NCI-H748 treated with DMSO at 0.1 percent for 48 hours (cell line): Measurements from ENCODE around the gene REPIN1.

Experiments used
- DNase-seq: peaks from one replicate; lab custom pipeline; 2025; lab: John Stamatoyannopoulos, UW

REPIN1 gene

GRCh38 chr7:150407588-150408392 is 39.2 kb downstream of the REPIN1 start:
- no peak for DNase-seq

GRCh38 chr7:150408393-150409299 is 40.0 kb downstream of the REPIN1 start:
- DNase-seq: no peak

GRCh38 chr7:150409300-150410030 is 40.8 kb downstream of the REPIN1 start:
- DNase-seq: no peak

GRCh38 chr7:150410131-150410530 is 41.5 kb downstream of the REPIN1 start:
- DNase-seq: no peak

- DNase-seq: no peak
Measured at GRCh38 chr7:150410680-150411346, 42.2 kb downstream of the REPIN1 start.

- no peak for DNase-seq
Measured at GRCh38 chr7:150411606-150412005, 43.0 kb downstream of the REPIN1 start.

GRCh38 chr7:150412016-150412415 is 43.4 kb downstream of the REPIN1 start:
- no peak for DNase-seq

GRCh38 chr7:150412518-150413488 is 44.2 kb downstream of the REPIN1 start:
- no peak for DNase-seq

- DNase-seq: no peak
Measured at GRCh38 chr7:150413640-150414081, 45.0 kb downstream of the REPIN1 start.

- no peak for DNase-seq
Measured at GRCh38 chr7:150415161-150416153, 46.8 kb downstream of the REPIN1 start.

- DNase-seq: no peak
Measured at GRCh38 chr7:150417239-150417638, 48.6 kb downstream of the REPIN1 start.

- DNase-seq: no peak
Measured at GRCh38 chr7:150417863-150418262, 49.2 kb downstream of the REPIN1 start.

GRCh38 chr7:150420242-150420641 is 51.6 kb downstream of the REPIN1 start:
- no peak for DNase-seq

GRCh38 chr7:150420987-150421674 is 52.5 kb downstream of the REPIN1 start:
- peak; percentile 67 for DNase-seq

- no peak for DNase-seq
Measured at GRCh38 chr7:150421831-150422230, 53.2 kb downstream of the REPIN1 start.
